HepG2 (cell line): ENCODE results near the gene CIITA. TPM values are rescaled to one million over a fixed set of nuclear protein-coding genes. Genes with fewer than 3 reads are reported as not detected.

Source experiments
- ARID4A ChIP-seq: sonication (generic); formaldehyde crosslinking; IDR thresholded peaks from 2 replicates; pipeline ENCODE4 v1.5.0; 2020; ENCODE audit warnings: mild to moderate bottlenecking, missing genetic modification reagents, borderline replicate concordance
- ATF2 ChIP-seq: sonication (generic); formaldehyde crosslinking; IDR thresholded peaks from 2 replicates; pipeline ENCODE4 v1.4.0; 2020; ENCODE audit warnings: missing genetic modification reagents
- GTF3A ChIP-seq: sonication (generic); formaldehyde crosslinking; conservative IDR thresholded peaks from 2 replicates; pipeline ENCODE4 v1.4.0; 2020; ENCODE audit warnings: mild to moderate bottlenecking, missing genetic modification reagents
- HDAC1 ChIP-seq: sonication (generic); formaldehyde crosslinking; IDR thresholded peaks from 2 replicates; pipeline ENCODE4 v1.5.1; 2020; ENCODE audit warnings: mild to moderate bottlenecking, missing genetic modification reagents
- IKZF1 ChIP-seq: fragments of 450-650 bp; IDR thresholded peaks from 2 replicates; pipeline ENCODE4 v1.7.1; 2016
- KAT8 ChIP-seq: IDR thresholded peaks from 2 replicates; pipeline ENCODE4 v1.6.1; 2016; ENCODE audit warnings: missing genetic modification reagents, missing compliant biosample characterization
- MZF1 ChIP-seq: sonication (generic); formaldehyde crosslinking; IDR thresholded peaks from 2 replicates; pipeline ENCODE4 v1.8.1; 2023; ENCODE audit warnings: mild to moderate bottlenecking, missing genetic modification reagents, borderline replicate concordance
- NFRKB ChIP-seq: fragments of 450-650 bp; IDR thresholded peaks from 2 replicates; pipeline ENCODE4 v1.6.1; 2017
- RARA ChIP-seq: IDR thresholded peaks from 2 replicates; pipeline ENCODE4 v1.6.1; 2016; ENCODE audit warnings: missing genetic modification reagents, missing compliant biosample characterization
- ZBTB2 ChIP-seq: sonication (generic); formaldehyde crosslinking; IDR thresholded peaks from 2 replicates; pipeline ENCODE4 v1.8.0; 2022; ENCODE audit warnings: low read depth, missing genetic modification reagents
- ZFYVE20 ChIP-seq: sonication (generic); formaldehyde crosslinking; IDR thresholded peaks from 2 replicates; pipeline ENCODE4 v1.8.0; 2023; ENCODE audit warnings: low read depth, mild to moderate bottlenecking, moderate library complexity, missing genetic modification reagents, borderline replicate concordance
- ZNF101 ChIP-seq: sonication (generic); formaldehyde crosslinking; IDR thresholded peaks from 2 replicates; pipeline ENCODE4 v1.4.0; 2020; ENCODE audit warnings: mild to moderate bottlenecking, low read depth, missing genetic modification reagents, borderline replicate concordance
- ZNF225 ChIP-seq: sonication (generic); formaldehyde crosslinking; IDR thresholded peaks from 2 replicates; pipeline ENCODE4 v1.4.0; 2020; ENCODE audit warnings: mild to moderate bottlenecking, missing genetic modification reagents
- ZNF230 ChIP-seq: sonication (generic); formaldehyde crosslinking; IDR thresholded peaks from 2 replicates; pipeline ENCODE4 v1.4.0; 2020; ENCODE audit warnings: mild to moderate bottlenecking, missing genetic modification reagents
- ZNF317 ChIP-seq: sonication (generic); formaldehyde crosslinking; IDR thresholded peaks from 2 replicates; pipeline ENCODE4 v1.5.0; 2020; ENCODE audit warnings: mild to moderate bottlenecking, missing genetic modification reagents
- ZNF547 ChIP-seq: sonication (generic); formaldehyde crosslinking; IDR thresholded peaks from 2 replicates; pipeline ENCODE4 v1.5.1; 2020; ENCODE audit warnings: mild to moderate bottlenecking, missing genetic modification reagents
- ZNF572 ChIP-seq: sonication (generic); formaldehyde crosslinking; IDR thresholded peaks from 2 replicates; pipeline ENCODE4 v1.5.1; 2020; ENCODE audit warnings: mild to moderate bottlenecking, missing genetic modification reagents
- ZNF577 ChIP-seq: sonication (generic); formaldehyde crosslinking; IDR thresholded peaks from 2 replicates; pipeline ENCODE4 v1.4.0; 2020; ENCODE audit warnings: mild to moderate bottlenecking, low read depth, missing genetic modification reagents, borderline replicate concordance
- ZNF678 ChIP-seq: sonication (generic); formaldehyde crosslinking; IDR thresholded peaks from 2 replicates; pipeline ENCODE4 v1.4.0; 2020; ENCODE audit warnings: mild to moderate bottlenecking, missing genetic modification reagents
- ZSCAN29 ChIP-seq: sonication (generic); formaldehyde crosslinking; conservative IDR thresholded peaks from 2 replicates; pipeline ENCODE4 v1.4.0; 2020; ENCODE audit warnings: mild to moderate bottlenecking, missing genetic modification reagents
- ZUFSP ChIP-seq: sonication (generic); formaldehyde crosslinking; IDR thresholded peaks from 2 replicates; pipeline ENCODE4 v1.9.0; 2021; ENCODE audit warnings: missing genetic modification reagents, mild to moderate bottlenecking, borderline replicate concordance
- polyA plus RNA-seq, 8 experiments: library from polyadenylated mRNA; depleted of rRNA in 3 of 8; stranded (reverse) in 7 of 8; unstranded in 1 of 8; fragments of >200 nt; fragmentation: Illumina TruSeq in 4 of 8; extraction: Trizol in 4 of 8; gene quantifications; 2 replicates each; pipeline versions ENCODE4 v1.2.1 to v1.2.3, GENCODE V29; 2011 to 2016; ENCODE audit warnings: low read depth in 4 of 8, missing spikeins in 1 of 8, mixed read lengths in 1 of 8; ENCODE audit not compliant: insufficient read depth in 1 of 8
- total RNA-seq, 5 experiments: library from RNA; depleted of rRNA; stranded (reverse); fragments of >200 nt; fragmentation: Illumina TruSeq; extraction: Trizol; gene quantifications; 2 replicates each; pipeline ENCODE4 v1.2.3, GENCODE V29; 2016; ENCODE audit warnings: low read depth in 1 of 5

The CIITA gene
- total and polyA plus RNA-seq, 2 of the 13 experiments (the other 11 are each of a cell fraction or from before 2014, with no cell fraction given): 0.08 to 0.09 TPM

GRCh38 chr16:10944249-10945064 is 67.5 kb downstream of the CIITA start, which contains the start of gene CLEC16A (continued):
- peak; percentile 100 for TF ChIP-seq ARID4A (CRISPR knock-in tag)
- TF ChIP-seq ZNF678 (CRISPR knock-in tag): no peak; the same call in 1 of the 2 replicates
- peak; percentile 97; the same call in 1 of the 2 replicates for TF ChIP-seq GTF3A (CRISPR knock-in tag)
- peak; percentile 99 for TF ChIP-seq HDAC1 (CRISPR knock-in tag)
- TF ChIP-seq ZFYVE20 (CRISPR knock-in tag): 0 out of 2 replicates have a peak, but pooled peaks have one; percentile 27
- peak; percentile 96; the same call in 1 of the 2 replicates for TF ChIP-seq ZNF230 (CRISPR knock-in tag)
- no peak for TF ChIP-seq ZNF101 (CRISPR knock-in tag)
- TF ChIP-seq ZNF225 (CRISPR knock-in tag): peak; percentile 87; the same call in 1 of the 2 replicates
- no peak for TF ChIP-seq IKZF1
- peak; percentile 99 for TF ChIP-seq KAT8
- TF ChIP-seq ZNF572 (CRISPR knock-in tag): peak; percentile 99
- peak; percentile 83; the same call in 1 of the 2 replicates for TF ChIP-seq ZSCAN29 (CRISPR knock-in tag)
- TF ChIP-seq RARA (CRISPR knock-in tag): peak; percentile 55; the same call in 1 of the 2 replicates
- peak; percentile 94 for TF ChIP-seq ATF2 (CRISPR knock-in tag)
- peak; percentile 80 for TF ChIP-seq ZBTB2 (CRISPR knock-in tag)
- no peak for TF ChIP-seq MZF1 (CRISPR knock-in tag)
- peak; percentile 86 for TF ChIP-seq ZNF547
- 0 out of 2 replicates have a peak, but pooled peaks have one; percentile 34 for TF ChIP-seq ZNF317 (CRISPR knock-in tag)
- TF ChIP-seq ZUFSP (CRISPR knock-in tag): no peak
- TF ChIP-seq ZNF577: no peak
- TF ChIP-seq NFRKB: no peak
